Panc1 (cell line): ENCODE results near the gene MTHFD2L. TPM values are rescaled to one million over a fixed set of nuclear protein-coding genes. Genes with fewer than 3 reads are reported as not detected.

Experiments used
- ATAC-seq: fragments of 200-7000 bp; cut with Tn5 transposase; 2 replicates; pipeline ENCODE4 v1.9.1; 2020; ENCODE audit warnings: mild to moderate bottlenecking, moderate library complexity
- BruUV-seq: library from RNA; stranded (reverse); fragments of 400-500 nt; replicated peaks from 2 replicates; lab custom pipeline; 2021; lab: Mats Ljungman, UMichigan
- CTCF ChIA-PET: fragments of 300-600 bp; sonication (Branson Sonifier 250); formaldehyde crosslinking; loops from one replicate; lab custom pipeline; 2022; ENCODE audit warnings: antibody characterized with exemption; lab: Charles Lee
- POLR2A ChIA-PET: fragments of 300-600 bp; sonication (Branson Sonifier 250); formaldehyde crosslinking; loops from one replicate; lab custom pipeline; 2022; ENCODE audit warnings: antibody characterized with exemption; lab: Charles Lee
- DNase-seq: peaks from one replicate; pipeline ENCODE4 v3.0.0-alpha.2; 2010; ENCODE audit warnings: low read depth, low spot score
- H3K27ac ChIP-seq: 2 replicates; pipeline ENCODE4 v1.5.1; 2011; ENCODE audit warnings: mild to moderate bottlenecking, low read length, inconsistent platforms
- H3K27me3 ChIP-seq: fragments of 200-500 bp; sonication (Bioruptor generic); 2 replicates; pipeline ENCODE4 v1.6.0; 2014; ENCODE audit warnings: low read length, inconsistent platforms; ENCODE audit not compliant: control insufficient read depth, insufficient read depth
- H3K36me3 ChIP-seq: fragments of 200-500 bp; sonication (Bioruptor generic); 2 replicates; pipeline ENCODE4 v1.5.1; 2014; ENCODE audit warnings: inconsistent platforms, mild to moderate bottlenecking, low read length, moderate library complexity; ENCODE audit not compliant: control insufficient read depth, insufficient read depth
- H3K4me1 ChIP-seq: 2 replicates; pipeline ENCODE4 v1.5.1; 2011; ENCODE audit warnings: inconsistent platforms, mild to moderate bottlenecking, low read length, moderate library complexity; ENCODE audit not compliant: control insufficient read depth, insufficient read depth
- H3K4me3 ChIP-seq, 2 experiments: 2 replicates each; pipeline ENCODE4 v1.5.1; 2011 to 2012; ENCODE audit warnings: low read depth in 2 of 2, low read length in 2 of 2, mild to moderate bottlenecking in 2 of 2, inconsistent platforms in 1 of 2, moderate library complexity in 1 of 2
- H3K9me3 ChIP-seq: fragments of 200-500 bp; sonication (Bioruptor generic); 2 replicates; pipeline ENCODE4 v1.5.1; 2014; ENCODE audit warnings: low read depth, mild to moderate bottlenecking, inconsistent platforms, low read length, moderate library complexity; ENCODE audit not compliant: control insufficient read depth, insufficient read depth
- POLR2AphosphoS5 ChIP-seq: IDR thresholded peaks from 2 replicates; pipeline ENCODE4 v1.6.1; 2012; ENCODE audit warnings: mild to moderate bottlenecking, low read depth, low read length, moderate library complexity
- REST ChIP-seq, 2 experiments: IDR thresholded peaks; 2 replicates each; pipeline ENCODE4 v1.6.1; 2011 to 2012; ENCODE audit warnings: low read depth in 2 of 2, control low read depth in 1 of 2, low read length in 1 of 2, mild to moderate bottlenecking in 1 of 2, moderate library complexity in 1 of 2; ENCODE audit not compliant: insufficient read depth in 1 of 2
- SIN3A ChIP-seq: IDR thresholded peaks from 2 replicates; pipeline ENCODE4 v1.6.1; 2012; ENCODE audit warnings: low read depth, mild to moderate bottlenecking, low read length, moderate library complexity, borderline replicate concordance; ENCODE audit not compliant: insufficient read depth
- TCF7L2 ChIP-seq: IDR thresholded peaks from 2 replicates; pipeline ENCODE4 v1.6.1; 2011; ENCODE audit warnings: mild to moderate bottlenecking, low read depth, low read length, inconsistent platforms
- in situ Hi-C: cut with HindIII; loops from 2 replicates; pipeline ENCODE4 v1.10.0; 2016; ENCODE audit warnings: low sequenced_read_pairs, low pct_unique_long_range_greater_than_20kb
- intact Hi-C: fragments of 100-400 bp; cut with micrococcal nuclease; formaldehyde crosslinking; loops from one replicate; pipeline ENCODE4 v1.10.0; 2022; ENCODE audit not compliant: unreplicated experiment
- total RNA-seq: library from RNA; stranded (reverse); gene quantifications from one replicate; pipeline ENCODE4 v1.2.1, GENCODE V29; 2021; ENCODE audit not compliant: unreplicated experiment
- TF ChIP-seq, protein P1 (sequence below): fragments of 450-650 bp; IDR thresholded peaks from 2 replicates; pipeline ENCODE4 v1.5.1; 2017; ENCODE audit warnings: mild to moderate bottlenecking

MTHFD2L gene
- total RNA-seq, 1 experiment from 2014 or later, result 6.6 TPM

GRCh38 chr4:74305000-74305399, 147.1 kb downstream of the MTHFD2L start:
- DNase-seq (no peak), ATAC-seq (no peak)
- Histone ChIP-seq H3K27me3 (no peaks in the 10 kb centered on the region), H3K4me3 (no peak overlapping the region), H3K4me1 (no peaks in the 10 kb centered on the region), H3K9me3 (no peaks in the 10 kb centered on the region), H3K27ac (no peak overlapping the region), H3K36me3 (no peaks in the 10 kb centered on the region)
- POLR2A ChIA-PET, result no interaction called here
- in situ Hi-C loops (no loop called here), intact Hi-C loops (no loop called here)
- CTCF ChIA-PET, result no interaction called here
- TF ChIP-seq, protein P1, sequence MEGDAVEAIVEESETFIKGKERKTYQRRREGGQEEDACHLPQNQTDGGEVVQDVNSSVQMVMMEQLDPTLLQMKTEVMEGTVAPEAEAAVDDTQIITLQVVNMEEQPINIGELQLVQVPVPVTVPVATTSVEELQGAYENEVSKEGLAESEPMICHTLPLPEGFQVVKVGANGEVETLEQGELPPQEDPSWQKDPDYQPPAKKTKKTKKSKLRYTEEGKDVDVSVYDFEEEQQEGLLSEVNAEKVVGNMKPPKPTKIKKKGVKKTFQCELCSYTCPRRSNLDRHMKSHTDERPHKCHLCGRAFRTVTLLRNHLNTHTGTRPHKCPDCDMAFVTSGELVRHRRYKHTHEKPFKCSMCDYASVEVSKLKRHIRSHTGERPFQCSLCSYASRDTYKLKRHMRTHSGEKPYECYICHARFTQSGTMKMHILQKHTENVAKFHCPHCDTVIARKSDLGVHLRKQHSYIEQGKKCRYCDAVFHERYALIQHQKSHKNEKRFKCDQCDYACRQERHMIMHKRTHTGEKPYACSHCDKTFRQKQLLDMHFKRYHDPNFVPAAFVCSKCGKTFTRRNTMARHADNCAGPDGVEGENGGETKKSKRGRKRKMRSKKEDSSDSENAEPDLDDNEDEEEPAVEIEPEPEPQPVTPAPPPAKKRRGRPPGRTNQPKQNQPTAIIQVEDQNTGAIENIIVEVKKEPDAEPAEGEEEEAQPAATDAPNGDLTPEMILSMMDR, result no peak
- TF ChIP-seq REST (IDR thresholded peaks at IDR 0.05; ENCODE audit: insufficient read depth in 1 of 2, low read depth in 2 of 2, low read length in 1 of 2), result no peak
- no peak for TF ChIP-seq POLR2AphosphoS5
- no peak for TF ChIP-seq SIN3A
- TF ChIP-seq TCF7L2, result no peak
- BruUV-seq, result no TSS peak

GRCh38 chr4:74307170-74307569, 149.3 kb downstream of the MTHFD2L start:
- in situ Hi-C loops, result no loop called here
- no peak for DNase-seq
- H3K27ac ChIP-seq, result no peak overlapping the region
- no peak for ATAC-seq
- H3K27me3 ChIP-seq, result no peaks in the 10 kb centered on the region
- no peaks in the 10 kb centered on the region for H3K36me3 ChIP-seq
- TF ChIP-seq REST (IDR thresholded peaks at IDR 0.05; ENCODE audit: insufficient read depth in 1 of 2, low read depth in 2 of 2, low read length in 1 of 2) (no peak), POLR2AphosphoS5 (no peak), SIN3A (no peak), TCF7L2 (no peak)
- TF ChIP-seq, protein P1, result no peak
- BruUV-seq, result no TSS peak
- CTCF ChIA-PET, result no interaction called here
- no peak overlapping the region for H3K4me3 ChIP-seq
- intact Hi-C loops, result no loop called here
- H3K4me1 ChIP-seq, result no peaks in the 10 kb centered on the region
- H3K9me3 ChIP-seq, result no peaks in the 10 kb centered on the region
- POLR2A ChIA-PET, result no interaction called here
